Mesodermal cell (in vitro differentiated cells): ENCODE measurements around the gene ANTXRL. TPM values are rescaled to one million over a fixed set of nuclear protein-coding genes. Genes with fewer than 3 reads are reported as not detected.
"Not testable (repeated sequence)": the region's sequence is repeated elsewhere in the genome, so short reads cannot be mapped to it uniquely, and the experiment has no call there.

Experiments used
- H3K27ac ChIP-seq: 2 replicates; pipeline ENCODE4 v1.7.0; 2013; ENCODE audit warnings: mild to moderate bottlenecking, low read depth, low read length, moderate library complexity; ENCODE audit not compliant: severe bottlenecking
- H3K36me3 ChIP-seq: 2 replicates; pipeline ENCODE4 v1.7.1; 2013; ENCODE audit warnings: mild to moderate bottlenecking, low read length, moderate library complexity; ENCODE audit not compliant: control insufficient read depth, insufficient read depth
- H3K4me1 ChIP-seq: one replicate; pipeline ENCODE4 v1.7.1; 2013; ENCODE audit warnings: mild to moderate bottlenecking, low read length; ENCODE audit not compliant: insufficient read depth, control insufficient read depth, poor library complexity, severe bottlenecking
- H3K4me3 ChIP-seq: 2 replicates; pipeline ENCODE4 v1.7.0; 2013; ENCODE audit warnings: low read length, control low read depth, mild to moderate bottlenecking; ENCODE audit not compliant: insufficient read depth, poor library complexity, severe bottlenecking; ENCODE audit errors: extremely low read depth
- H3K9me3 ChIP-seq: 2 replicates; pipeline ENCODE4 v1.7.1; 2013; ENCODE audit warnings: mild to moderate bottlenecking, low read length, moderate library complexity; ENCODE audit not compliant: control insufficient read depth
- WGBS, 2 experiments: methylation state at CpG; one replicate each; pipeline ENCODE4 v1.1.5; 2013; ENCODE audit warnings: missing lambda C conversion rate in 2 of 2; ENCODE audit not compliant: insufficient coverage in 2 of 2; 5-methylcytosine and 5-hydroxymethylcytosine counted together
- polyA plus RNA-seq, 2 experiments: library from polyadenylated mRNA; stranded (reverse); fragments of 50-300 nt; gene quantifications; one replicate each; pipeline ENCODE4 v1.2.3, GENCODE V29; 2013

The ANTXRL gene
- polyA plus RNA-seq (2013, experiment 1 of 2) = not detected
- polyA plus RNA-seq (2013, experiment 2 of 2) = not detected

- peaks cover 5% of the 10 kb centered on the region for H3K4me1 ChIP-seq
- H3K4me3 ChIP-seq = no peak within 1 kb of the TSS
- H3K36me3 ChIP-seq = no peaks in the 10 kb centered on the region
- no peaks in the 10 kb centered on the region for H3K9me3 ChIP-seq
- H3K27ac ChIP-seq = no peak within 1 kb of the TSS
- WGBS, 2 experiments = 90 to 94% methylated on average over 6 to 8 of the region's 8 CpGs
Observed at GRCh38 chr10:46286991-46287693, at the start of gene ANTXRL. ANTXRL (plus strand) TSS chr10:46286997; CDS start chr10:46287263, 266 bp downstream.

GRCh38 chr10:46237815-46238510, 48.8 kb upstream of the ANTXRL start:
- Histone ChIP-seq H3K36me3 (no peaks in the 10 kb centered on the region), H3K9me3 (no peaks in the 10 kb centered on the region), H3K4me1 (no peaks in the 10 kb centered on the region), H3K4me3 (no peak overlapping the region), H3K27ac (no peak overlapping the region)
- WGBS, 2 experiments = 95 to 96% methylated on average over 2 of the region's 3 CpGs

DNA sequence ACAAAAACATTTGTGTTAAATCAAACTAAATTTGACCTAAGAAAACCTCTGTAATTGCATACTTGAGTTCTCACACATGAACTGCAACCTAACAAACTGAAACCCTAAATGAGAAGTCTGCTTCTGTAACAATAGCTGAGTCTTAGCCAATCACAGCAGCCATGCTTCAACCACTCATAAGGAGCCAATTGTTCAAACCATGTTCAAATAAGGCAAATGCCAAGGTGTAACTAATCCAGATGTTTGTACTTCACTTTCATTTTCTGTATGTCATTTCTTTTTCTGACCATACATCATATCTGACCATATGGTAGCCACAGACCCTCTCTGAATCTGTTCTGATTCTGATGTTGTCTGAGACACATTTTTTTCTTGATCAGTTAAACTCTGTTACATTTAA, 47.5 kb upstream of the ANTXRL start:
- Histone ChIP-seq H3K9me3 (no peaks in the 10 kb centered on the region), H3K4me3 (no peak overlapping the region), H3K27ac (no peak overlapping the region), H3K36me3 (no peaks in the 10 kb centered on the region), H3K4me1 (no peaks in the 10 kb centered on the region)

DNA sequence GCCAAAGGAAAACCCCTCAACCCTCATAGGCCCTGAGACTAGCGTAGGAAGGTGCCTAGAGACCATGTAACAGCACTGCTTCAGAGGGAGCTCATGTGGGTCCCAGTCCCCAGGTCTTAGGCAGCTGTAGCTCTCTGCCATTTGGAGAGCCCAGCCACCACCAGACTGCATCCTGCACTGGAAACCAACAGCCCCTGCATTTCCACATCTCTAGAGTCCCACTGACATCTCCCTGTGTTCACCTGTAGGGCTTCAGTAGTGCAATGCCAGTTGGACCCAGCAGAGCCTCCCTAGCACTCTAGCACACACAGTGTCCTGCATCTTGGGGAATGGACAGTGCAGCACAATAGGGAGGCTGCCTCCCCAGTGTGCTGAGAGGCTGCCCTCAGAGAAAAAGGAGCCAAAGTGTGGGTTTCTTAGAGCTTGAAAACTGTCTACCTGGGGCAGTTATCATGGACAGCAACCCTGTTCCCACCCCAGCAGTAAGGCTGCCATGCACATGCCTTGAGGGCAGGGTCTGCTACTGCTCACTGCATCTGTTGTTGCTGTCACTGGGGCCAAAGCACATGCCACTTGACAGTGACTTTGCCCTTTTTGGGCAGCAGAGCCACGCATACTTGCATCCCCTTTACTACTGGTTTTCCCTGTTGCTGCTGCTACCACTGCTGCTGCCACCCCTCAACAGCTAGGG, 46.7 kb upstream of the ANTXRL start:
- H3K27ac ChIP-seq = no peak overlapping the region
- 64 to 73% methylated on average over 2 of the region's 2 CpGs for WGBS, 2 experiments
- no peaks in the 10 kb centered on the region for H3K4me1 ChIP-seq
- H3K9me3 ChIP-seq = no peaks in the 10 kb centered on the region
- H3K4me3 ChIP-seq = no peak overlapping the region
- no peaks in the 10 kb centered on the region for H3K36me3 ChIP-seq

- WGBS, 2 experiments = 86% methylated on average over 1 of the region's 2 CpGs; no CpG with 5 or more reads in 1 of the 2 experiments
- Histone ChIP-seq H3K27ac (no peak overlapping the region), H3K4me1 (no peaks in the 10 kb centered on the region), H3K4me3 (no peak overlapping the region), H3K36me3 (no peaks in the 10 kb centered on the region), H3K9me3 (no peaks in the 10 kb centered on the region)
Observed at GRCh38 chr10:46240684-46241565, 45.9 kb upstream of the ANTXRL start.

GRCh38 chr10:46245381-46245900, 41.4 kb upstream of the ANTXRL start:
- Histone ChIP-seq H3K4me3 (no peak overlapping the region), H3K36me3 (no peaks in the 10 kb centered on the region)
- WGBS, 2 experiments = 94% methylated on average over 5 to 6 of the region's 9 CpGs

DNA sequence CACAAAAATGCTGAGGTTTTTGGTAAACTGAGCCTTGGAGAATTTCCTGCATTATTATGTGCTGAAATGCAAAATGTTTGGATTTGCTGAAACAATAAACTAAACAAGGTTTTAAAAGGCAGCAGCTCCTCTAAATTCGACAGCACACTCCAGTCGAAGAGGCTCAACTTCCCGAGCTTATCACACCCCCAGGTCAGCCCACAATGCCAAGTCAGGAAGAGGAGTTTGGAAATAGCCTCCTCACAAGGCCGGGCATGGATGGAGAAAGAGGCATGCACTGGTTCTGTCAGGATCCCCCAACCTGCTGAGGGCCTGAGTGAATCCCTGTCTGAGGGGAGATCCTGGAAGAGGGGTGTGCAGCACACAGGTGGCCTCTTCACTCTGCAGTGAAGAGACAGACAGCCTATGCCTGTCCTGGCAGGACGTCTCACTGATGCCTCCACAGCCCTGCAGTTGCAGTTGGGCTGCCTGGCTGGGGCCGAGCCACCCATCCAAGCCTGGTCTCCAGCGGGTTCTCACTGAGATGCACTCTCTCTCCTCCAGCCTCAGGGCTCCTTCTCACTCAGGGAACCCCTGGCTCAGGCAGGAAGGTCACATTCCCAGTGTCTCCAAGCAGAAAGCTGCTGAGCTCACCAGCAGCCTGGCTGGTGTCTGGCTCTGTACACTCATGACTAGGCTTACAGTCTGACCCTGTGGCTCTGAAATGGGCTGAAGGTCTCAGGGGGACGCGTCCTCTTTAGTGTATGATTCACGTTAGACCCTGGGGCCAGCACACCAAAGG, 40.2 kb upstream of the ANTXRL start:
- not testable (repeated sequence) for H3K27ac ChIP-seq, H3K36me3 ChIP-seq, H3K9me3 ChIP-seq, H3K4me1 ChIP-seq, H3K4me3 ChIP-seq
- 81 to 82% methylated on average over 5 to 6 of the region's 10 CpGs for WGBS, 2 experiments

More at GRCh38 chr10:46245381-46245900, 41.4 kb upstream of the ANTXRL start:
- Histone ChIP-seq H3K4me1 (no peaks in the 10 kb centered on the region), H3K9me3 (no peaks in the 10 kb centered on the region), H3K27ac (no peak overlapping the region)

DNA sequence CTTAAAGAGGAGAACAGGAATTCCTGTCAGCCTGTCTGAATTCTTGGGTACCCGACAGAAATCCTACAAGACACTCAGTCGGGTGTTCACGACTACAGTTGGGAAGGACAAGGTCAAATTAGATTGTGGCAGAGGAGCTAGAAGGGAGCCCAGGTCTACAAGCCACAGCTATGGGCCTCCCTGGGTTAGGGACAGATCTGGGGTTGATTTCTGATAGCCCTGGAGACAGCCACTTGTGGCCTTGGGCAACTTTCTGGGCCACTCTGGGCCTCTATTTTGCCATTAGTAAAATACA, 39.7 kb upstream of the ANTXRL start:
- 88 to 93% methylated on average over 3 of the region's 3 CpGs for WGBS, 2 experiments
- Histone ChIP-seq H3K4me3 (no peak overlapping the region), H3K36me3 (no peaks in the 10 kb centered on the region), H3K27ac (no peak overlapping the region), H3K4me1 (no peaks in the 10 kb centered on the region), H3K9me3 (no peaks in the 10 kb centered on the region)

GRCh38 chr10:46247808-46248569, 38.8 kb upstream of the ANTXRL start:
- Histone ChIP-seq H3K4me1 (no peaks in the 10 kb centered on the region), H3K9me3 (no peaks in the 10 kb centered on the region)
- 77 to 83% methylated on average over 12 to 13 of the region's 14 CpGs for WGBS, 2 experiments

More at GRCh38 chr10:46247808-46248569, 38.8 kb upstream of the ANTXRL start:
- Histone ChIP-seq H3K36me3 (no peaks in the 10 kb centered on the region), H3K4me3 (no peak overlapping the region), H3K27ac (no peak overlapping the region)
